Cerebellar cortex (tissue), 1 donor: ENCODE data around the gene MCOLN2.
A peak's percentile ranks its signal among the peaks of the same experiment; 100 is the strongest.

Experiments used
- DNase-seq: peaks from one replicate; pipeline ENCODE4 v3.0.0-alpha.2; 2015; ENCODE audit warnings: low spot score

Gene MCOLN2

DNA sequence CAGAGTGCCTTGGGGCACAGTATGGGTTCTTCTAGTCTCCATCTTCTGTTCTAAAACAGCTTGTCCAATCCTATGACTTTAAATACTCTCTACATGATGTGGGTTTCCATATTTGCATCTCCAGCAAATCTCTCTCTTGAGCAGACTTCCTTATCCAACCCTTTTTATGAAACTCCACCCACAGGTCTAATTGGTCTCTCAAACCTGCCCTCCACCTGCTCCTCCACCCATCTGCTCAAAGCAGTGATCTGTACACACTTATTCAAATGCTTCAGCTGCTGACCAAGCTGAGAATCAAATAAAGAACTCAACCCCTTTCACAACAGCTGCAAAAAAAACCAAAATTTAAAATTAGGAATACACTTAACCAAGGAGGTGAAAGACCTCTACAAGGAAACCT, 11.5 kb downstream of the MCOLN2 start:
- DNase-seq = no peak

- DNase-seq = no peak
Observed at GRCh38 chr1:84982395-84982794, 14.5 kb downstream of the MCOLN2 start.

GRCh38 chr1:84975035-84975434, 21.9 kb downstream of the MCOLN2 start:
- DNase-seq = no peak

- DNase-seq = no peak
Observed at GRCh38 chr1:84973498-84974334, 23.2 kb downstream of the MCOLN2 start.

DNA sequence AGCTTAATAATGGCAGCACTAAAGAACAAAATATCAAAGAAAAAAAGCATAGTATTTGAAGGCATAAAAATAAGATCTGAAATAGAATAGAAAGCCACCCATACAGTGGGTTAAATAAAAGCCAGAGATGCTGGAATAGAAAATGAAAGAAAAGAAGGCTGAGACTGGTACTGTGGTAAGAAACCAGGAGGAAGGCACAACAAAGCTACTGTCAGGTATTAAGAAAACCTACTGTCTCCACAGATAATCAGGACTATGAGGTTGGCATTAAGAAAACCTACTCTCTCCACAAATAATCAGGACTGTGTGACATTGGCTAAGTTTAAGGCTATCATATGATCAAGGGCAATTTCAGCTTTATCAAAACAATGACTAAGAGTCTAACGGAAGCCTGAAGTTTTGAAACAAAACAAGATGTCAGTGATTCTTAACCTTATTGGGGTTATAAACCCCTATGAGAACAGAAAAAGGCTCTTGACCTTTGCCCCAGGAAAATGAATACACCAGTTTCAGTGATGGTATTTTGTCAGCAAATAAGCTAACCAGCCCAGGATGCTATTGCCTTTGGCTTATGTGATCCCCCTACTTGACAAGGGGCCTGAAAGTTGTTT, 24.4 kb downstream of the MCOLN2 start:
- DNase-seq = no peak

DNA sequence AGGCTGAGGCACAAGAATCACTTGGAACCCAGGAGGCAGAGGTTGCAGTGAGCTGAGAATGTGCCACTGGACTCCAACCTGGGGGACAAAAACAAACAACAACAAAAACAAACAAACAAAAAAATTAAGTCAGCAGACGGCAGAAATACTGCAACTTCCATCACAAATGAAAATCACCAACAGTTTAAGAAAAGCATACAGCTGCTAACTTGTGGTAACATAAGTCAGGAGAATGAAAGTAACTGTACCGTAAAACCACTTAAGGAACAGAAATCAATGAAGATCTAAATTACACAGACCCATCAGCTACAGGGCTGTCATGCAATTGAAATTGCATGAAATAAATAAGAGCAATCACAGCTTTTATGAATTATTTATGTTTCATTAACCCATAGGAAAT, 25.0 kb downstream of the MCOLN2 start:
- DNase-seq = no peak

DNA sequence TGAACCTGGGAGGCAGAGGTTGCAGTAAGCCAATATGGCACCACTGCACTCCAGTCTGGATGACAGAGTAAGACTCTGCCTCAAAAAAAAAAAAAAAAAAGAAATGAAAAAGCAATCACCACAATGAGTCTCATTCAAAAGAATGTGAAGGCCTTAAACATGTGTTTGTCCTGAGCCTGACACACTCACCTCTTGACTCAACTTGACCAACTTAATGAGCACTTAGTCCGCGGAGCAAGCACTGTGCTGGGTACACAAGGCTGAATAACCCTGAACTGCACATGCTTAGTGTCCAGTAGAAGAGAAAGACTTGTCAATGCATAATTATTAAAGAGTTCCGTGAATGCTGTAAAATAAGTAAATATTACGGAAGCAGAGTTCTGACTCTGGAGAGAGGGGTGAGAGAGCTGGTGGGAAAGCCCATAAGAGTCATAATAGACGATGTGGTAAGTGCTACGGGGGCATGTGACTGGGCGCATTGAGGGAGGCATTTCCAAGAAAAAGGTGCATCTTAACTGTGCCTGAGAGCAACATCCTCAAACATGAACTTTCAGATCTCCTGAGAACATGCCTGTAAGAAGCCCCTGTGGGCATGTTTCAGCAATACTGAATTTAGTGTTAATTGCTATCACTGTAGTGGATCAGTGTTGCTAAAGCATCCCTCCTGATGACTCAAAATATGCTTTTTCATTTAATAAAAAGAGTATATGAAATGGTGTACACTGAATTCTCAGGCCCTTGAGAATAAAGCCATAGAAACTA, 27.2 kb downstream of the MCOLN2 start:
- no peak for DNase-seq

DNA sequence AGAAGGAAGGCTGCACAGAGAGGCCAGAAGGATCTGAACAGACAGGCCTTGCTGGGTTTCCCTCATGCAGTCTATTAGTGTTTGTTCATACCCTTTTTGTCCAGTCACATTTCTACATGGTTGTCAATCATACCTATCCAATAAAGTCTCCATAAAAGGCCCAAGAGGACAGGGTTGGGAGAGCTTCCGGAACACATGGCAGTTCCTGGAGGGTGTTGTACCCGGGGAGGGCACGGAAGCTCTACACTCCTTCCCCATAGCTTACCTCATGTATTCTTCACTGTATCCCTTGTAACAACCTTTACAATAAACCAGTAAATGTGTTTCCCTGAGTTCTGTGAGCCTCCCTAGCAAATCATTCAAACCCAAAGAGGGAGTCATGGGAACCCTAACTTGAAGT, 28.0 kb downstream of the MCOLN2 start:
- DNase-seq = no peak

- DNase-seq = no peak
Observed at GRCh38 chr1:84968101-84968500, 28.8 kb downstream of the MCOLN2 start.

GRCh38 chr1:84967666-84968065, 29.2 kb downstream of the MCOLN2 start:
- DNase-seq = no peak

DNA sequence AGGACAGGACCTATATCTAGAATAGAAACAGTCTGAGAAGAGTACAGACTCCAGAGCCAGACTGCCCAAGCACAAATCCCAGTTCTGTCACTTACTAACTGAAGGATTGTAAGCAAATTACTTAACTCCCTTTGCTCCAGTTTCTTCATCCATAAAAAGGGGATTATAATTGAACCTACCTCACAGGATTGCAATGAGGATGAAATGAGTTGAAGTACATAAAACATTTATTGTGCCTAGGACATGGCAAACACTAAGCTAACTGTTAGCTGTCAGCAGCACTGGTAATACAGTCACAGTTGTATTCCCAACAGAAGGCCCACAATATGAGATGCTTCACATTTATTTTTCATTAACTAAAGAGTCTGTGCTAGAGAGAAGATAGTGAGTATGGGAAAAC, 33.9 kb downstream of the MCOLN2 start:
- no peak for DNase-seq

DNA sequence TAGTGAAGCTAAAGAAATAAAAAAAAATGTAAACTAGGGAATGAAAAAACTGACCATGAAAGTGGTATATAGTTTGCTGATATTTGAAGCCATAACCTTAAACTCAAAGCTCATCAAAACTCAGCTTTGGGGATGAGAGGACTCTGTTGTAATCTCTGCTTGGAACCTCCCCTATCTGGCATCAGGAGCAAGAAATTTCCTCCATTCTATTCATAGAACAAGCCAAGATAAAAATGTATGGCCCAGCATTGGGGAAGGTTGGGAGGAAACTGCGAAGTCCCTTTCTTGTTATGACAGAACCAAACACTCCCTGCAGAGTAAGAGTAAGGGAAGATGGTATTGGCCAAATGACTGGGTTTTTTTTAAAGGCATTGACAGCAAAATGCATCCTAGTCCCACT, 35.6 kb downstream of the MCOLN2 start:
- no peak for DNase-seq

- DNase-seq = no peak
Observed at GRCh38 chr1:84960371-84960770, 36.5 kb downstream of the MCOLN2 start.

DNA sequence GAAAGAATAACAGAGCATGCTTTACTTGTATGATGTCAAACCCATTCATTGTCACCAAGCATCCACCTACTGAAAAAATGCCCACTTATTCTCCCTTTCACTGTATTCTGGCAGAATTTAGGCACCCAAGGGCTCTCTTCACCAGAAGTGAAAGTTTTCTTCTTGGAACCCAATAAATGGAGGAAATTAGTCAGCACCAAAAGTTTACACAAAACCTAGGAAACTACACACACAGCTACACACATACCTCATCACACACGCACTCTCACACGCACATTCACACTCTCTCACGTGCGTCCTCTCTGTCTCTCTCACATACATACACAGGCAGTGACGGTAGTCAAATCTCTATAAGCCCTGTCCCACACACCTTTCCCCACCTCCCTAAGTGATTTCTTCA, 37.6 kb downstream of the MCOLN2 start:
- DNase-seq = no peak

GRCh38 chr1:84957966-84958365, 38.9 kb downstream of the MCOLN2 start:
- DNase-seq = no peak

- no peak for DNase-seq
Observed at GRCh38 chr1:84956655-84957054, 40.3 kb downstream of the MCOLN2 start.

DNA sequence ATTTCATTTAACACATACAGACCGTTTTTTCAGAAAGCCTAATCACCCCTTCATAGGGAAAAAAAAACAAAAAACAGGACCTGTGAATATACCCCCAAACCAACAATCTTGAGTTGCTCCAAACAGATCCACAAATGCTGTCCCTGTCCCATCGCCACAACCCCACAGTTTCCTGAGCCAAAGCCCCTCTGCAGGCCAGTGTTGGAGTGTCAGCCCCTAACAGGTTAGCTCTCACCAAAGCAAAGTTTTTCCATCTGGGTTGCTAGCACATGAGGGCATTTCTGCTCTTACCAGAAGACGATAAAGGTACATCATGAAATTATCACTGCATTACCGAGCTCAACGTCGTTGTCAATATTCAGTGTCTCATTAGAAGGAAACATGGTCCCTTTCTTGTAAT, 40.8 kb downstream of the MCOLN2 start:
- DNase-seq = no peak

DNA sequence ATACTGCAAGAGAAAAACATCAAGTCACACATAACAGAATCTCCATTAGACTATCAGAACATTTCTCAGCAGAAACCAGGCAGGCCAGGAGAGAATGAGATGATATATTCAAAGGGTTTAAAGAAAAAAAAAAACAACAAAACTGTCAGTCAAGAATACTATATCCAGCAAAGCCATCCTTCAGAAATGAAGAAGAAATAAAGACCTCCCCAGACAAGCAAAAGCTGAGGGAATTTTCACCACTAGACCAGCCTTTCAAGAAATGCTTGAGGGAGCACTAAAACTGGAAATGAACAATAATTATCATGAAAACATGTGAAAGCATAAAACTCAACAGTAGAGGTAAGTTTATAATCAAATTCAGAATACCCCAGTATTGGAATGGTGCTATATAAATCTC, 47.2 kb downstream of the MCOLN2 start:
- DNase-seq = no peak

GRCh38 chr1:84947536-84948410, 49.1 kb downstream of the MCOLN2 start:
- DNase-seq = no peak

DNA sequence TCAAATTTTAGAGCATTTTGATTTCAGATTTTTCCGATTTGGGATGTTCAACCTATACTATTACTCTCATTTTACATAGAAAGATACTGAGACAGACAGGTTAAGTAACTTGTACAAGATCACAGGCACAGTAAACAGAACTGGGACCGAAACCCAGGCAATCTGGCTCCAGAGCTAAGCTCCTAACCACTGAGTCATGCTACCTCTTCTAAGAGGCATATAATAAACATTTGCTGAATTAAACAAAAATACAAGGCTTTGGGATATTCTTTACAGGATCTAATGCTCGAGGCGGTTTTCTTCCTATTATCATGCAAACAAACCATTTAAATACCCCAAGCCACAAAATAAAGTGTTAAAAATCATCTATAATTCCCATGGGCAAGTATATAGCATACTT, 50.3 kb downstream of the MCOLN2 start:
- DNase-seq = no peak

DNA sequence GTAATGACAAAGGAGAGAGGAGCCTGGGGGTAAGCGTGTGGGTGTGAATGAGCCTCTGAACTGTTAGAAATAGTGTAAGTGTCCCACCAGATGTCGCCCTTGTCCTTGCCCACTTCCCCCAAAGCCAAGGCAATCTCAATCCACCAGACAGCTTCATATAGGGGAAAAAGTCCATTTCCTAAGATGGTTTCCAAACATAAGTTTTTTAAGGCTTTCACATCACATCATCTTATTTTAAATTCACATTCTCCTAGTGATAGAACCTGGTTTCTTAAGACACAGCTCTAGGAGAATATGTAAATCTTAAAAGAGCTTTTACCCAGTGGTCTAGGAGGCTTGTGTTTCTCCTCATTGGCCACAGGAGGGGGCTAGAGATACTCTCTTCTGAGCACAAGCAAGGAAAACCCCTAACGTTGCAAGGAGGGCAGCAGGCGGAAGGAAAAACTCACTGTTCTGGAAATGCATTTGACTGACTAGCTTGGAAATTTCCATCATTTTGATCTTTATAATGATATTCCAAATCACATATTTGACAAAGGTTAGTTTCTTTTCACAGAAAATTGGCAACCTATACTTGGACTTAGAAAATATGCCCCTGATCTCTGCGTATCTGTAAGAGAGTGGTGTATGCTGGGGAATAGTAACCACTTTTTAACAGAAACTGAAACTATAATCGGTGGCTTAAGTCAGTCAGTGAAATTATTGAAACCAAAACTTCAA, 52.0 kb downstream of the MCOLN2 start:
- peak; percentile 89 for DNase-seq
